ENCODE data around the gene AMZ1. TPM values are rescaled to one million over a fixed set of nuclear protein-coding genes. Genes with fewer than 3 reads are reported as not detected.

AMZ1 gene
- total RNA-seq, 1 donor from 2014 or later = not detected

- DNase-seq (ENCODE audit: low read depth, low spot score) = no peak
These were observed 35.9 kb upstream of the AMZ1 start for GRCh38 chr7:2651847-2652735.

- no peak for DNase-seq (ENCODE audit: low read depth, low spot score)
These were observed 35.3 kb upstream of the AMZ1 start for GRCh38 chr7:2652736-2653060.

GRCh38 chr7:2654059-2654458, 33.9 kb upstream of the AMZ1 start:
- no peak for DNase-seq (ENCODE audit: low read depth, low spot score)

GRCh38 chr7:2655870-2656614, 32.0 kb upstream of the AMZ1 start:
- DNase-seq (ENCODE audit: low read depth, low spot score) = no peak

- no peak for DNase-seq (ENCODE audit: low read depth, low spot score)
These were observed 30.8 kb upstream of the AMZ1 start for GRCh38 chr7:2657208-2657607.

GRCh38 chr7:2657920-2658671, 29.9 kb upstream of the AMZ1 start:
- no peak for DNase-seq (ENCODE audit: low read depth, low spot score)

- DNase-seq (ENCODE audit: low read depth, low spot score) = no peak
These were observed 29.1 kb upstream of the AMZ1 start for GRCh38 chr7:2658941-2659340.

- no peak for DNase-seq (ENCODE audit: low read depth, low spot score)
These were observed 28.2 kb upstream of the AMZ1 start for GRCh38 chr7:2659556-2660358.

GRCh38 chr7:2660359-2661095, 27.5 kb upstream of the AMZ1 start:
- no peak for DNase-seq (ENCODE audit: low read depth, low spot score)

- no peak for DNase-seq (ENCODE audit: low read depth, low spot score)
These were observed 26.9 kb upstream of the AMZ1 start for GRCh38 chr7:2661096-2661449.

GRCh38 chr7:2661602-2662272, 26.3 kb upstream of the AMZ1 start:
- DNase-seq (ENCODE audit: low read depth, low spot score) = no peak

- no peak for DNase-seq (ENCODE audit: low read depth, low spot score)
These were observed 25.5 kb upstream of the AMZ1 start for GRCh38 chr7:2662273-2663120.

GRCh38 chr7:2663121-2663886, 24.7 kb upstream of the AMZ1 start:
- no peak for DNase-seq (ENCODE audit: low read depth, low spot score)

GRCh38 chr7:2663960-2664359, 24.0 kb upstream of the AMZ1 start:
- DNase-seq (ENCODE audit: low read depth, low spot score) = no peak

- no peak for DNase-seq (ENCODE audit: low read depth, low spot score)
These were observed 22.6 kb upstream of the AMZ1 start for GRCh38 chr7:2665359-2665791.

- no peak for DNase-seq (ENCODE audit: low read depth, low spot score)
These were observed 21.8 kb upstream of the AMZ1 start for GRCh38 chr7:2666155-2666554.

- DNase-seq (ENCODE audit: low read depth, low spot score) = no peak
These were observed 21.3 kb upstream of the AMZ1 start for GRCh38 chr7:2666588-2667250.

- no peak for DNase-seq (ENCODE audit: low read depth, low spot score)
These were observed 20.2 kb upstream of the AMZ1 start for GRCh38 chr7:2667843-2668242.
